Mesenchymal stem cell (in vitro differentiated cells and primary cell): ENCODE measurements around the gene GBP3.

ENCODE experiments used
- DNase-seq: peaks from one replicate; pipeline ENCODE4 v3.0.0-alpha.2; 2013
- H2AFZ ChIP-seq: one replicate; pipeline ENCODE4 v1.6.1; 2013; ENCODE audit warnings: low read depth, mild to moderate bottlenecking, control low read depth, inconsistent platforms, low read length, moderate library complexity
- H2AK5ac ChIP-seq: 2 replicates; pipeline ENCODE4 v1.6.1; 2013; ENCODE audit warnings: low read length, moderate library complexity, mild to moderate bottlenecking, inconsistent platforms; ENCODE audit not compliant: severe bottlenecking
- H2BK120ac ChIP-seq: one replicate; pipeline ENCODE4 v1.6.1; 2013; ENCODE audit warnings: low read depth, mild to moderate bottlenecking, inconsistent platforms, low read length, moderate library complexity
- H2BK12ac ChIP-seq, 2 experiments: one replicate each; pipeline ENCODE4 v1.6.1; 2013; ENCODE audit warnings: inconsistent platforms in 2 of 2, low read length in 2 of 2, mild to moderate bottlenecking in 2 of 2, moderate library complexity in 2 of 2, control low read depth in 1 of 2
- H2BK15ac ChIP-seq: one replicate; pipeline ENCODE4 v1.6.1; 2013; ENCODE audit warnings: mild to moderate bottlenecking, low read depth, inconsistent platforms; ENCODE audit not compliant: poor library complexity, severe bottlenecking
- H2BK5ac ChIP-seq: 2 replicates; pipeline ENCODE4 v1.6.1; 2013; ENCODE audit warnings: low read depth, mild to moderate bottlenecking, low read length, control low read depth, inconsistent platforms; ENCODE audit not compliant: poor library complexity, severe bottlenecking
- H3K14ac ChIP-seq, 2 experiments: one replicate each; pipeline ENCODE4 v1.6.1; 2013; ENCODE audit warnings: inconsistent platforms in 2 of 2, low read length in 2 of 2, control low read depth in 1 of 2, mild to moderate bottlenecking in 1 of 2, moderate library complexity in 1 of 2
- H3K18ac ChIP-seq, 2 experiments: one replicate each; pipeline ENCODE4 v1.6.1; 2013; ENCODE audit warnings: inconsistent platforms in 2 of 2, low read length in 2 of 2, control low read depth in 1 of 2, low read depth in 1 of 2, mild to moderate bottlenecking in 1 of 2
- H3K23ac ChIP-seq, 2 experiments: one replicate each; pipeline ENCODE4 v1.6.1; 2013; ENCODE audit warnings: inconsistent platforms in 2 of 2, low read length in 2 of 2, mild to moderate bottlenecking in 2 of 2, moderate library complexity in 2 of 2, control low read depth in 1 of 2
- H3K27ac ChIP-seq: 2 replicates; pipeline ENCODE4 v1.5.1; 2013; ENCODE audit warnings: mild to moderate bottlenecking, moderate library complexity, low read length, control low read depth, inconsistent platforms; ENCODE audit not compliant: poor library complexity, severe bottlenecking
- H3K27me3 ChIP-seq, 2 experiments: 2 replicates each; pipeline versions ENCODE4 v1.6.1 to v1.7.0; 2013; ENCODE audit warnings: low read length in 2 of 2, mild to moderate bottlenecking in 2 of 2, moderate library complexity in 2 of 2, control low read depth in 1 of 2, inconsistent platforms in 1 of 2; ENCODE audit not compliant: control insufficient read depth in 1 of 2, insufficient read depth in 1 of 2
- H3K36me3 ChIP-seq, 2 experiments: 2 replicates each; pipeline versions ENCODE4 v1.6.1 to v1.7.0; 2013; ENCODE audit warnings: low read length in 2 of 2, control low read depth in 1 of 2, inconsistent platforms in 1 of 2, low read depth in 1 of 2, mild to moderate bottlenecking in 1 of 2; ENCODE audit not compliant: insufficient read depth in 2 of 2, control insufficient read depth in 1 of 2
- H3K4ac ChIP-seq, 2 experiments: one replicate each; pipeline ENCODE4 v1.6.1; 2013; ENCODE audit warnings: inconsistent platforms in 2 of 2, low read length in 2 of 2, mild to moderate bottlenecking in 2 of 2, moderate library complexity in 2 of 2, control low read depth in 1 of 2, low read depth in 1 of 2
- H3K4me1 ChIP-seq: 2 replicates; pipeline ENCODE4 v1.6.1; 2013; ENCODE audit warnings: low read depth, low read length, control low read depth; ENCODE audit not compliant: control insufficient read depth, insufficient read depth
- H3K4me2 ChIP-seq: 2 replicates; pipeline ENCODE4 v1.6.1; 2013; ENCODE audit warnings: low read length, mild to moderate bottlenecking, inconsistent platforms; ENCODE audit not compliant: poor library complexity, severe bottlenecking
- H3K4me3 ChIP-seq, 2 experiments: 2 replicates each; pipeline versions ENCODE4 v1.5.1 to v1.7.0; 2013; ENCODE audit warnings: low read length in 2 of 2, mild to moderate bottlenecking in 2 of 2, control low read depth in 1 of 2, low read depth in 1 of 2; ENCODE audit not compliant: insufficient read depth in 1 of 2
- H3K79me1 ChIP-seq: replicated peaks from 2 replicates; pipeline ENCODE4 v1.6.1; 2013; ENCODE audit warnings: mild to moderate bottlenecking, control low read depth, low read length, inconsistent platforms; ENCODE audit not compliant: poor library complexity, severe bottlenecking
- H3K9ac ChIP-seq: 2 replicates; pipeline ENCODE4 v1.7.0; 2013; ENCODE audit warnings: mild to moderate bottlenecking, low read length, moderate library complexity
- H3K9me3 ChIP-seq: 2 replicates; pipeline ENCODE4 v1.7.0; 2013; ENCODE audit warnings: mild to moderate bottlenecking, low read length; ENCODE audit not compliant: control insufficient read depth
- H4K8ac ChIP-seq: one replicate; pipeline ENCODE4 v1.6.1; 2013; ENCODE audit warnings: inconsistent platforms, mild to moderate bottlenecking, low read length, moderate library complexity
- H4K91ac ChIP-seq: one replicate; pipeline ENCODE4 v1.6.1; 2013; ENCODE audit warnings: mild to moderate bottlenecking, low read length, inconsistent platforms
- WGBS: methylation state at CpG from one replicate; pipeline ENCODE4 v1.1.7; 2013; ENCODE audit warnings: mixed read lengths; 5-methylcytosine and 5-hydroxymethylcytosine counted together

GBP3 gene

GRCh38 chr1:89001510-89001909, 21.2 kb downstream of the GBP3 start:
- Histone ChIP-seq H2AK5ac (no peak overlapping the region), H3K27me3 (no peaks in the 10 kb centered on the region), H3K4ac (no peak overlapping the region), H2AFZ (no peak overlapping the region), H3K27ac (no peak overlapping the region), H3K4me1 (no peaks in the 10 kb centered on the region), H3K14ac (no peak overlapping the region), H4K8ac (no peak overlapping the region), H3K4me3 (no peak overlapping the region), H2BK15ac (no peak overlapping the region), H3K4me2 (no peak overlapping the region), H3K23ac (no peak overlapping the region), H2BK120ac (no peak overlapping the region), H4K91ac (no peak overlapping the region), H3K9ac (no peak overlapping the region), H3K79me1 (no peaks in the 10 kb centered on the region), H2BK5ac (no peak overlapping the region), H3K18ac (no peak overlapping the region), H3K9me3 (no peaks in the 10 kb centered on the region), H2BK12ac (no peak overlapping the region), H3K36me3 (peaks cover 13 to 27% of the 10 kb centered on the region in 2 experiments)
- no peak for DNase-seq

- Histone ChIP-seq H2BK12ac (no peak overlapping the region), H3K4me3 (no peak overlapping the region), H2BK5ac (no peak overlapping the region), H3K18ac (no peak overlapping the region), H2AK5ac (no peak overlapping the region), H3K9ac (no peak overlapping the region), H3K79me1 (no peaks in the 10 kb centered on the region), H3K9me3 (no peaks in the 10 kb centered on the region), H3K4ac (no peak overlapping the region), H3K27me3 (no peaks in the 10 kb centered on the region), H4K8ac (no peak overlapping the region), H2BK15ac (no peak overlapping the region), H3K27ac (no peak overlapping the region), H4K91ac (no peak overlapping the region), H3K23ac (no peak overlapping the region), H3K36me3 (peaks cover 0 to 6% of the 10 kb centered on the region in 2 experiments), H2AFZ (no peak overlapping the region), H3K14ac (no peak overlapping the region), H3K4me2 (no peak overlapping the region), H3K4me1 (peaks cover under 1% of the 10 kb centered on the region), H2BK120ac (no peak overlapping the region)
- WGBS, result no CpG with 5 or more reads among the region's 2 CpGs
- peak; percentile 73 for DNase-seq
Measured at GRCh38 chr1:88998716-88999115, 23.9 kb downstream of the GBP3 start.

- Histone ChIP-seq H3K79me1 (peaks cover 17% of the 10 kb centered on the region), H4K91ac (no peak overlapping the region), H3K9me3 (no peaks in the 10 kb centered on the region), H3K14ac (no peak overlapping the region), H3K4ac (no peak overlapping the region), H2BK12ac (no peak overlapping the region), H3K18ac (no peak overlapping the region), H3K27ac (no peak overlapping the region), H3K23ac (no peak overlapping the region), H3K4me1 (peaks cover 6% of the 10 kb centered on the region), H2BK120ac (no peak overlapping the region), H3K27me3 (no peaks in the 10 kb centered on the region), H3K4me2 (no peak overlapping the region), H3K36me3 (peaks cover 3 to 18% of the 10 kb centered on the region in 2 experiments), H2AFZ (no peak overlapping the region), H3K9ac (peak overlapping the region; percentile 95), H4K8ac (no peak overlapping the region), H2BK15ac (no peak overlapping the region), H2AK5ac (no peak overlapping the region), H3K4me3 (peak overlapping the region in 1 of 2 experiments; percentile 84), H2BK5ac (no peak overlapping the region)
- whole genome bisulfite sequencing, result no CpG with 5 or more reads among the region's 1 CpG
- no peak for DNase-seq
Measured at GRCh38 chr1:88990426-88990825, 32.2 kb downstream of the GBP3 start.

GRCh38 chr1:88985692-88986091, 37.0 kb downstream of the GBP3 start:
- H3K9ac ChIP-seq, result peak overlapping the region; percentile 66
- WGBS, result 94% methylated on average over 4 of the region's 4 CpGs
- H2AK5ac ChIP-seq, result no peak overlapping the region
- H2BK12ac ChIP-seq, result no peak overlapping the region
- H3K4me1 ChIP-seq, result peaks cover 3% of the 10 kb centered on the region
- H3K18ac ChIP-seq, result no peak overlapping the region
- no peak overlapping the region for H3K23ac ChIP-seq
- H3K36me3 ChIP-seq, result peaks cover 3 to 28% of the 10 kb centered on the region in 2 experiments
- no peak overlapping the region for H3K4me3 ChIP-seq
- H2BK15ac ChIP-seq, result no peak overlapping the region
- no peak overlapping the region for H2AFZ ChIP-seq
- H3K14ac ChIP-seq, result no peak overlapping the region
- H4K91ac ChIP-seq, result no peak overlapping the region
- no peak overlapping the region for H4K8ac ChIP-seq
- H3K9me3 ChIP-seq, result no peaks in the 10 kb centered on the region
- no peak overlapping the region for H2BK120ac ChIP-seq
- H3K4ac ChIP-seq, result no peak overlapping the region
- no peak overlapping the region for H3K4me2 ChIP-seq
- no peak overlapping the region for H3K27ac ChIP-seq
- H3K27me3 ChIP-seq, result no peaks in the 10 kb centered on the region
- no peak overlapping the region for H2BK5ac ChIP-seq
- H3K79me1 ChIP-seq, result peaks cover 24% of the 10 kb centered on the region
- no peak for DNase-seq
